Activated effector memory CD4-positive, alpha-beta T cell treated with anti-CD3 and anti-CD28 coated beads, Interleukin-2, amount 50 U/mL, for 16 hours (primary cell): ENCODE measurements around the gene LGALS4.
"Not testable (repeated sequence)": the region's sequence is repeated elsewhere in the genome, so short reads cannot be mapped to it uniquely, and the experiment has no call there.

ENCODE experiments used
- DNase-seq: peaks from one replicate; pipeline ENCODE4 v3.0.0-alpha.2; 2020

The LGALS4 gene

DNA sequence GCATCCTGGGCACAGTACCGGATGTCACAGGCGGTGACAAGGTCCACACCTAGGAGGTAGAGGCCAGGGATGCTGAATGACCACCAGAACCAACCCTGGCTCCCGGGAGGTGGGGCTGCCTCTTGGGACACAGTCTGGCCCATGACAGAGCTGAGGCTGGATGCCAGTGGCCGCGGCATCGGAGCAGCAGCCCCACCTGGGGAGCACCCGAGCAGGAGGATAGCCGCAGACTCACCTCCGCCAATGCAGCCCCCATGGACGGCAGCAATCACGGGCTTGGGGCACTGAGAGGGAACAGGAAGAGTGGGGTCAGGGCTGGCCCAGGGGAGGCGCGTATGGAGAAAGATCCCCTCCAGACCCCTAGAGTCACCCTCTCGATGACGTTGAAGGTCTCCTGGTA, 4.3 kb upstream of the LGALS4 start:
- no peak for DNase-seq

GRCh38 chr19:38816131-38816750, 3.5 kb upstream of the LGALS4 start:
- DNase-seq, result no peak

DNA sequence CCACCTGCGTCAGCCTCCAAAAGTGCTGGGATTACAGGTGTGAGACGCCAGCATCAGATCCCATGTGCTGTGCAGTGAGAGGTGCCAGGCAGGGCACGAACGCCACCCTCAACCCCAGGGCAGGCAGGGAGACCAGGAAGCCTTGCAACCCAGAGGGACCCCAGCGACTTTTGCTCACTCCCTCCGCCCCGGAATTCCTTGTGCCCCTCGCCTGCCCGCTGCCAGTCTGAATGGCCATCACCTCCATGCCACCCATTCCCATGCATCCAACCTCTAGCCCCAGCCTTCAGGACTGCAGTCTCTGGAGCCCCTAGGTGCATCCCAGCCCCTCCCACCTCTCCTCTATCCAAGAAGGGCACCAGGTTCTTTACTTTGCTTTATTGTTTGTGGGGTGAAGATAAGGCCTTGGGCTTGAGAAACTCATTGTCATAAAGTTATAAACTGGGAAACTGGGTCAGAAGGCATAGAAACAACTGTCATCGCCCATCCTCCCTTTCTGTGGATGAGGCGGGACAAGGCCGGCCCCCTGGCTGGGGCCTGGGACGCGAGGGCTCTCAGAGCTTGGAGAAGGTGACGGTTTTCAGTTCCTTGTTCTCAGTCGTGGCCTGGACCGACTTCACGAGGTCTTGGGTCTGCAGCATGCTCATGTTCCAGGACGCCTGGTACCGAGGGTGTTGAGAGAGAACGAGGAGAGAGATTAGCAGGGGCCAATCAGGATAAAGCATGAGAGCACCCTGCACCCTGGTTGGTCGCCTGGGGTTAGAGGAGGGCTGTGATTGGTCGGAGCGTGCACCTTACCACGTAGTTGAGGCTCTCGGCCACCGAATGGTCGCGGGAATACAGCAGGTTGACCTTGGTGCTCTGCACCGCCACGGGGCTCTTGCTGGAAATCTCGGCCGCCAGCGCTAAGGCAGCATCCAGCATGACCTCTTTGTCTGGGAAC, 2.6 kb upstream of the LGALS4 start:
- no peak for DNase-seq

GRCh38 chr19:38813932-38814331, 1.2 kb upstream of the LGALS4 start:
- DNase-seq, result not testable (repeated sequence)

DNA sequence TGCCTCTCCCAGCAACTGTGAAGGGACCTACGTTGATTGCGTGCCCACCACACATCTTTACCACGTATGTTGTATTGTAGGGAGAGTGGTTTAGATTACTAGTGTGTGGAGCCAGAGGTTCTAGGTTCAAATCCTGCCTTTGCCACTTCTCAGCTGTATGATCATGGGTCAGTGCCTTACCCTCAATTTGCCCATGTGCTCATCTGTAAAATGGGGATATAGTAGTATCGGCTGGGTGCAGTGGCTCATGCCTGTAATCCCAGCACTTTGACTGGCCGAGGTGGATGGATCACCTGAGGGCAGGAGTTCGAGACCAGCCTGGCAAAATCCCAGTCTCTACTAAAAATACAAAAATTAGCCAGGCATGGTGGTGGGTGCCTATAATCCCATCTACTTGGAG, 578 bp upstream of the LGALS4 start:
- no peak for DNase-seq

GRCh38 chr19:38812009-38812840, 520 bp downstream of the LGALS4 start:
- DNase-seq, result no peak

DNA sequence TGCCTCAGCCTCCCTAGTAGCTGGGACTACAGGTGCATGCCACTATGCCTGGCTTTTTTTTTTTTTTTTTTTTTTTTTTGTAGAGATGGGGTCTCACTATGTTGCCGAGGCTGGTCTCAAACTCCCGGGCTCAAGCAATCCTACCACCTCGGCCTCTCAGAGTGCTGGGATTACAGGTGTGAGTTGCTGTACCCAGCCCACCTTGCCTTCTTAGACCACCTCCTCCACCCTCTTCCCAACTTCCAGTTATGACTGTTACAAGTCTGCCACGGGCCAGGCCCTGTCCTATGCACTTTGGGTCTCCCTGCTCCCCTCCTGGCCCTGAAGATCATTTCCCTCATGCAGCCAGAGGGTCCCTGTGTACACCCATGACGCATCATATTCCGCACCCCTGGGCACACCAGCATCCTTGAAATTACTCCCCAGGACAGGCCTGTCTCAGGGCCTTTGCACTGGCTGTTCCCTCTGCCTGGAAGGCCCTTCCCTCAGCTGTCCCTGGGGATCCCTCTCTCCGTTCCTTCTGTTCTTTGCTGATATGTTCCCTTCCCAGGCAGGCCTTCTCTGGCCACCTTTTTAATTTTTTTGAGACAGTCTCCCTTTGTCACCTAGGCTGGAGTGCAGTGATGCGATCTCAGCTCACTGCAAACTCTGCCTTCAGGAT, 3.0 kb downstream of the LGALS4 start:
- no peak for DNase-seq

DNA sequence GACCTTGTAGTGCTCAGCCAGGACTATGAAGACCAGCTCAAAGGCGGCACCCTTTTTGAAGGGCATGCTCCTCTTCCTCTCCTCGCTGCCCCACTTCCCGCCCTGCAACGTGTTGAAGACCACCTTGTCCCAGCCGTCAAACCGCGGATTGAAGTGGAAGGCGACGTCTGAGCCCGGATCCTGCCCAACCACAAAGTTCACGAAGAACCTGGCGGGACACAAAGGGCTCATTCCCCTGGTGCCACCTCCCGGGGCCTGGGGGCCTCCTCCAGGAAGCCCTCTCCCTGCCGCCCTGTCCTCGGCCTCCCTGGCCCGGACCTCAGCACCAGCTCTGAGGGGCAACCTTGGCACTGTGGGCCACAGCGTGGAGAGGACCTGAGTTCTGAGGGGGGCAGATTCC, 4.0 kb downstream of the LGALS4 start:
- no peak for DNase-seq

GRCh38 chr19:38807374-38808098, 5.2 kb downstream of the LGALS4 start:
- not testable (repeated sequence) for DNase-seq

GRCh38 chr19:38806371-38806770, 6.4 kb downstream of the LGALS4 start:
- no peak for DNase-seq

GRCh38 chr19:38805180-38805579, 7.6 kb downstream of the LGALS4 start:
- no peak for DNase-seq

GRCh38 chr19:38803543-38803942, 9.2 kb downstream of the LGALS4 start:
- no peak for DNase-seq

DNA sequence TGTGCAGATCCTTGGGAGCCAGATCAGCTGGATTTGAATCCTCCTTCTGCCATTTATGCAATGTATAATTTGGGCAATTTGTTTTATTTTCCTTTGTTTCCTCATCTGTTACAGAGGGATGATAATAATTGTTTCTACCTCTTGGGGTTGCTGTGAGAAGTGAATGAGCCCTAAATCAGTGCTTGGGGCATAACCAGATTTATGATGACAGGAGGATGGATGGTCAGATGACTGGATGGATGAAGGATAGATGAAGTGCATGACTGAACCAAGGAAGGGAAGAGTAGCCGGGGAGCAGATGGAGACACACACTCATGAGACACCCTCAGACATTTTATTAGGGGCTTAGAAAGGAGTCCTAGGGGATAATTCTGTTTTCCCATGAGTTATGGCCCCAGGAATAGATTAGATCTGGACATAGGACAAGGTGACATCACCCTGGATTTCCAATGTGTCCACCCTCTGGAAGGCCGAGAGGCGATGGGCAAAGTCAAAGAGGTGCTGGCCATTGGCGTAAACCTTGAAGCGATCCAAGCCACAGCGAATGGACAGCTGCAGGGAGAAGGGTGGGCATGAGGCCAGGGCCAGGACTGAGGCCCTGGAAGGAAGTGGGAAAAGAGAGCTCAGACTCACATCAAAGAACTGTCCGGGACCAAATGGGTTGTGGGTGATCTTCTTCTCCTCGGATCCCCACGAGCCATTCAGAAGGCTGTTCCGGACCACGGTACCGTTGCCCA, 11.2 kb downstream of the LGALS4 start:
- DNase-seq, result no peak

- DNase-seq, result no peak
These were observed 12.0 kb downstream of the LGALS4 start for GRCh38 chr19:38800577-38801347.

- DNase-seq, result no peak
These were observed 13.6 kb downstream of the LGALS4 start for GRCh38 chr19:38799104-38799503.

DNA sequence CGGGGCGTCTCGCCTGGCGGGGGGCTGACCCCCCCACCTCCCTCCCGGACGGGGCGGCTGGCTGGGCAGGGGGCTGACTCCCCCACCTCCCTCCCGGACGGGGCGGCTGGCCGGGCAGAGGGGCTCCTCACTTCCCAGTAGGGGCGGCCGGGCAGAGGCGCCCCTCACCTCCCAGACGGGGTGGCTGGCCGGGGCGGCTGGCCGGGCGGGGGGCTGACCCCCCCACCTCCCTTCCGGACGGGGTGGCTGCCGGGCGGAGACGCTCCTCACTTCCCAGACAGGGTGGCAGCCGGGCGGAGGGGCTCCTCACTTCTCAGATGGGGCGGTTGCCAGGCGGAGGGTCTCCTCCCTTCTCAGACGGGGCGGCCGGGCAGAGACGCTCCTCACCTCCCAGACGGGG, 15.0 kb downstream of the LGALS4 start:
- DNase-seq, result not testable (repeated sequence)

DNA sequence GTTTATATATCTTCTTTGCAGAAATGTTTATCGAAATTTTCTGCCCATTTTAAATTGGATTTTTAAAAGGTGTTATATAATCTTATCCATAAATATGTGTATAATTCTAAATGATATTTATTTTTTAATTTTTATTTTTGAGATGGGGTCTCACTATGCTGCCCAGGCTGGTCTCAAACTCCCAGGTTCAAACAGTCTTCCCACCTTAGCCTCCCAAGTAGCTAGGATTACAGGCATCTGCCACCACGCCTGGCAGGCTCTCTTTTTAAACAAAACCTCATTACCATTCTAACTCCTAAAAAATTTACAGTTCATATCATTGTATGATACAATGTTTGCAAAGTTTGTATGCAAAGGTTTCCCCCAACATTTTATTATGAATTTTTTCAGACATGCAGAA, 16.6 kb downstream of the LGALS4 start:
- no peak for DNase-seq

- DNase-seq, result no peak
These were observed 17.2 kb downstream of the LGALS4 start for GRCh38 chr19:38795549-38795948.

DNA sequence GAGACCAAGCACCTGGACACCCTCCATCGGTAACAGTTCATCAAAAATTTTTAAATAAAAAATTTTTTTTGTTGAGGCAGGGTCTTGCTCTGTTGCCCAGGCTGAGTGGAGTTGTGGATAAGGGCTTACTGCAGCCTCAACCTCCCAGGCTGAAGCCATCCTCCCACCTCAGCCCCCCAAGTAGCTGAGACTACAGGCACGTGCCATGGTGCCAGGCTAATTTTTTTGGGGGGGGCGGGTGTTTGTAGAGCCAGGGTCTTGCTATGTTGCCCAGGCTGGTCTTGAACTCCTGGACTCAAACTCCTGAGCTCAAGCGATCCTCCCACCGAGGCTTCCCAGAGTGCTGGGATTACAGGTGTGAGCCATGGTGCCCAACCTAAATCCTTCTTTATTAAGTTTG, 19.1 kb downstream of the LGALS4 start:
- DNase-seq, result no peak

DNA sequence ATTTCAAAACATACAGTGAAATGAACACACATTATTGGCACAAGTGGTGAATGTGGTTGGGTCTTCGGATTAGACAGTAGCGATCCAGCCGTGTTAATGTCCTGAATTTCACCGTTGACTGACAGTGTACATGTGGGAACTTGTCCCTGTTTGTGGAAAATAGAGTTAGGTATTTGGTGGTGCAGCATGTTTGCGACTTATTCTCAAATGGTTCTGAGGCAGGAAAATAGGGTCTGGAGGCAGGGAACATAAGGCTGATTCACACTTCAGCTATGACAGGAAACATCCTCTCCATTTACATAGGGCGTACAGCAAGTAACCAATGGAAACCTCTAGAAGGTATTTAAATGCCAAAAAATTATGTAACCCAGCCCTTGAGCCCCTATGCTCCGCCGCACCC, 19.6 kb downstream of the LGALS4 start:
- DNase-seq, result no peak
